GM08714 (cell line): Measurements from ENCODE around the gene FGG.

Source experiments
- H3K4me3 ChIP-seq: fragments of 200-500 bp; sonication (Bioruptor generic); 2 replicates; pipeline ENCODE4 v1.5.1; 2014; ENCODE audit warnings: mild to moderate bottlenecking, low read length, inconsistent platforms
- ZNF274 ChIP-seq: IDR thresholded peaks from 2 replicates; pipeline ENCODE4 v1.6.1; 2012; ENCODE audit warnings: mild to moderate bottlenecking, low read depth, low read length

FGG gene

GRCh38 chr4:154562697-154563254, 49.7 kb downstream of the FGG start, which contains the start of gene FGB:
Gene FGB (plus strand): TSS chr4:154563011. CDS start chr4:154563019, 8 bp downstream.
- H3K4me3 ChIP-seq, result no peak within 1 kb of the TSS
- no peak for TF ChIP-seq ZNF274

- no peak for TF ChIP-seq ZNF274
- H3K4me3 ChIP-seq, result no peak overlapping the region
These were observed 51.6 kb downstream of the FGG start for GRCh38 chr4:154560824-154561231.

- no peak overlapping the region for H3K4me3 ChIP-seq
- TF ChIP-seq ZNF274, result no peak
These were observed 52.0 kb downstream of the FGG start for GRCh38 chr4:154560419-154560801.

GRCh38 chr4:154559494-154560418, 52.7 kb downstream of the FGG start:
- TF ChIP-seq ZNF274, result no peak

GRCh38 chr4:154559141-154559493, 53.3 kb downstream of the FGG start:
- H3K4me3 ChIP-seq, result no peak overlapping the region
- no peak for TF ChIP-seq ZNF274

More at GRCh38 chr4:154559494-154560418, 52.7 kb downstream of the FGG start:
- H3K4me3 ChIP-seq, result no peak overlapping the region
